ENCODE measurements around the gene OOSP3.

- TF ChIP-seq CTCF (IDR thresholded peaks at IDR 0.05; ENCODE audit: low read depth, low read length): no peak
- no peak for TF ChIP-seq EZH2phosphoT487 (IDR thresholded peaks at IDR 0.05; ENCODE audit: low read depth)
Observed at GRCh38 chr11:59883597-59883996, 5.0 kb downstream of the OOSP3 start.

Data from OCI-LY3 (cell line).